IPS-18a (cell line): ENCODE data around the gene SLC30A3.
"Not testable (repeated sequence)": the region's sequence is repeated elsewhere in the genome, so short reads cannot be mapped to it uniquely, and the experiment has no call there.

Source experiments
- H3K27ac ChIP-seq: one replicate; pipeline ENCODE4 v1.5.1; 2013; ENCODE audit warnings: low read length
- H3K27me3 ChIP-seq: one replicate; pipeline ENCODE4 v1.6.1; 2013; ENCODE audit warnings: mild to moderate bottlenecking, low read length; ENCODE audit not compliant: control insufficient read depth, insufficient read depth
- H3K36me3 ChIP-seq: one replicate; pipeline ENCODE4 v1.6.1; 2013; ENCODE audit warnings: low read depth, low read length; ENCODE audit not compliant: control insufficient read depth
- H3K4me1 ChIP-seq: one replicate; pipeline ENCODE4 v1.6.1; 2013; ENCODE audit warnings: low read depth, low read length; ENCODE audit not compliant: control insufficient read depth
- H3K4me3 ChIP-seq: one replicate; pipeline ENCODE4 v1.5.1; 2013; ENCODE audit warnings: low read length
- H3K9ac ChIP-seq: one replicate; pipeline ENCODE4 v1.6.1; 2013; ENCODE audit warnings: mild to moderate bottlenecking, low read length, moderate library complexity
- H3K9me3 ChIP-seq: one replicate; pipeline ENCODE4 v1.6.1; 2013; ENCODE audit warnings: low read depth, low read length; ENCODE audit not compliant: control insufficient read depth

The SLC30A3 gene

GRCh38 chr2:27268296-27268695 is 5.4 kb upstream of the SLC30A3 start:
- H3K27ac ChIP-seq, H3K9me3 ChIP-seq, H3K4me1 ChIP-seq, H3K36me3 ChIP-seq, H3K4me3 ChIP-seq, H3K9ac ChIP-seq: not testable (repeated sequence)
- peaks cover 41% of the 10 kb centered on the region for H3K27me3 ChIP-seq

- Histone ChIP-seq H3K27me3 (peaks cover 69% of the 10 kb centered on the region), H3K9me3 (no peaks in the 10 kb centered on the region), H3K36me3 (no peaks in the 10 kb centered on the region), H3K27ac (no peak overlapping the region), H3K9ac (no peak overlapping the region), H3K4me1 (peaks cover 11% of the 10 kb centered on the region), H3K4me3 (peak overlapping the region; percentile 65)
Observed at GRCh38 chr2:27265536-27265870, 2.7 kb upstream of the SLC30A3 start.

GRCh38 chr2:27264753-27265535 is 2.1 kb upstream of the SLC30A3 start:
- Histone ChIP-seq H3K9me3 (no peaks in the 10 kb centered on the region), H3K27me3 (peaks cover 75% of the 10 kb centered on the region), H3K27ac (no peak overlapping the region), H3K36me3 (no peaks in the 10 kb centered on the region), H3K4me1 (peaks cover 11% of the 10 kb centered on the region), H3K4me3 (peak overlapping the region; percentile 65), H3K9ac (peak overlapping the region; percentile 55)

GRCh38 chr2:27264253-27264752 is 1.5 kb upstream of the SLC30A3 start:
- Histone ChIP-seq H3K9me3 (no peaks in the 10 kb centered on the region), H3K4me1 (peaks cover 11% of the 10 kb centered on the region), H3K27me3 (peaks cover 80% of the 10 kb centered on the region), H3K27ac (no peak overlapping the region), H3K9ac (peak overlapping the region; percentile 55), H3K4me3 (peak overlapping the region; percentile 65), H3K36me3 (no peaks in the 10 kb centered on the region)

GRCh38 chr2:27263287-27264252 is 723 bp upstream of the SLC30A3 start:
- peaks cover 80% of the 10 kb centered on the region for H3K27me3 ChIP-seq
- no peaks in the 10 kb centered on the region for H3K36me3 ChIP-seq
- H3K9me3 ChIP-seq, result no peaks in the 10 kb centered on the region
- no peak overlapping the region for H3K9ac ChIP-seq
- no peak overlapping the region for H3K27ac ChIP-seq
- peak overlapping the region; percentile 65 for H3K4me3 ChIP-seq
- H3K4me1 ChIP-seq, result peaks cover 11% of the 10 kb centered on the region

- no peak overlapping the region for H3K27ac ChIP-seq
Observed at GRCh38 chr2:27261926-27262298, 935 bp downstream of the SLC30A3 start.

GRCh38 chr2:27261241-27261925 is 1.5 kb downstream of the SLC30A3 start:
- peak overlapping the region; percentile 9 for H3K9ac ChIP-seq
- H3K9me3 ChIP-seq, result no peaks in the 10 kb centered on the region

More at GRCh38 chr2:27261926-27262298, 935 bp downstream of the SLC30A3 start:
- Histone ChIP-seq H3K4me3 (peak overlapping the region; percentile 65), H3K9ac (peak overlapping the region; percentile 9), H3K9me3 (no peaks in the 10 kb centered on the region), H3K4me1 (peaks cover 11% of the 10 kb centered on the region), H3K36me3 (no peaks in the 10 kb centered on the region), H3K27me3 (peaks cover 75% of the 10 kb centered on the region)

GRCh38 chr2:27258051-27258450 is 4.8 kb downstream of the SLC30A3 start:
- Histone ChIP-seq H3K4me3 (no peak overlapping the region), H3K27ac (no peak overlapping the region), H3K9me3 (no peaks in the 10 kb centered on the region), H3K27me3 (peaks cover 37% of the 10 kb centered on the region), H3K36me3 (no peaks in the 10 kb centered on the region), H3K9ac (no peak overlapping the region), H3K4me1 (peaks cover 5% of the 10 kb centered on the region)

More at GRCh38 chr2:27261241-27261925, 1.5 kb downstream of the SLC30A3 start:
- Histone ChIP-seq H3K27ac (no peak overlapping the region), H3K27me3 (peaks cover 70% of the 10 kb centered on the region), H3K36me3 (no peaks in the 10 kb centered on the region), H3K4me1 (peaks cover 11% of the 10 kb centered on the region), H3K4me3 (peak overlapping the region; percentile 65)

- Histone ChIP-seq H3K4me1 (peaks cover 5% of the 10 kb centered on the region), H3K36me3 (no peaks in the 10 kb centered on the region), H3K9ac (no peak overlapping the region), H3K27ac (no peak overlapping the region), H3K4me3 (no peak overlapping the region), H3K9me3 (no peaks in the 10 kb centered on the region), H3K27me3 (peaks cover 26% of the 10 kb centered on the region)
Observed at GRCh38 chr2:27256855-27257454, 5.9 kb downstream of the SLC30A3 start.

- no peaks in the 10 kb centered on the region for H3K36me3 ChIP-seq
- no peak overlapping the region for H3K4me3 ChIP-seq
- H3K27me3 ChIP-seq, result peaks cover 20% of the 10 kb centered on the region
- no peak overlapping the region for H3K9ac ChIP-seq
- H3K4me1 ChIP-seq, result no peaks in the 10 kb centered on the region
- no peak overlapping the region for H3K27ac ChIP-seq
- no peaks in the 10 kb centered on the region for H3K9me3 ChIP-seq
Observed at GRCh38 chr2:27255660-27256059, 7.2 kb downstream of the SLC30A3 start.

- no peak overlapping the region for H3K4me3 ChIP-seq
- H3K27ac ChIP-seq, result no peak overlapping the region
- H3K9me3 ChIP-seq, result no peaks in the 10 kb centered on the region
- H3K4me1 ChIP-seq, result peaks cover 4% of the 10 kb centered on the region
- H3K9ac ChIP-seq, result no peak overlapping the region
- peaks cover 15% of the 10 kb centered on the region for H3K27me3 ChIP-seq
- no peaks in the 10 kb centered on the region for H3K36me3 ChIP-seq
Observed at GRCh38 chr2:27255187-27255586, 7.7 kb downstream of the SLC30A3 start.
